ENCODE data around the gene RABGAP1L. TPM values are rescaled to one million over a fixed set of nuclear protein-coding genes. Genes with fewer than 3 reads are reported as not detected.
"Not testable (repeated sequence)": the region's sequence is repeated elsewhere in the genome, so short reads cannot be mapped to it uniquely, and the experiment has no call there.

The RABGAP1L gene
- total and polyA plus RNA-seq, 4 donors: 4.8 to 53.5 (median 18.8) TPM

DNA sequence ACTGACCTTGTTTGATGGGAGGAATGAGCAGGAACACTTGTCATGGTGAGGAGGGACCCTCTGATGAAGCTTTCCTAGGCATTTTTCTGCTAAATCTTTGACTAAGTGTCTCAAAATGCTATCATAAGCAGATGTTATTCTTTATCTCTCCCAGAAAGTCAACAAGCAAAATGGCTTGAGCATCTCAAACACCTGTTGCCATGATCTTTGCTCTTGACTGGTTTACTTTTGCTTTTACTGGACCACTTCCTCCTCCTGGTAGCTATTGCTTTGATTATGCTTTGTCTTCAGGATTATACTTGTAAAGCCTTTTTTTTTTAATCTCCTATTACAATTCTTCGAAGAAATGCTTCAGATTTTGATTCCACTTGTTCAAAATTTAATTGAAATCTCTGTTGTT is 445.9 kb downstream of the RABGAP1L start:
- no peaks in the 10 kb centered on the region for H3K4me1 ChIP-seq (ENCODE audit: control insufficient read depth in 4 of 4, insufficient read depth in 4 of 4, low read length in 3 of 4)
- TF ChIP-seq FOXA1 (IDR thresholded peaks at IDR 0.05): no peak
- TF ChIP-seq NR2F2 (IDR thresholded peaks at IDR 0.05): no peak
- TF ChIP-seq YY1 (IDR thresholded peaks at IDR 0.05): no peak
- TF ChIP-seq RAD21 (IDR thresholded peaks at IDR 0.05): no peak
- no peak for TF ChIP-seq ZBTB33 (IDR thresholded peaks at IDR 0.05)
- TF ChIP-seq, protein P1, sequence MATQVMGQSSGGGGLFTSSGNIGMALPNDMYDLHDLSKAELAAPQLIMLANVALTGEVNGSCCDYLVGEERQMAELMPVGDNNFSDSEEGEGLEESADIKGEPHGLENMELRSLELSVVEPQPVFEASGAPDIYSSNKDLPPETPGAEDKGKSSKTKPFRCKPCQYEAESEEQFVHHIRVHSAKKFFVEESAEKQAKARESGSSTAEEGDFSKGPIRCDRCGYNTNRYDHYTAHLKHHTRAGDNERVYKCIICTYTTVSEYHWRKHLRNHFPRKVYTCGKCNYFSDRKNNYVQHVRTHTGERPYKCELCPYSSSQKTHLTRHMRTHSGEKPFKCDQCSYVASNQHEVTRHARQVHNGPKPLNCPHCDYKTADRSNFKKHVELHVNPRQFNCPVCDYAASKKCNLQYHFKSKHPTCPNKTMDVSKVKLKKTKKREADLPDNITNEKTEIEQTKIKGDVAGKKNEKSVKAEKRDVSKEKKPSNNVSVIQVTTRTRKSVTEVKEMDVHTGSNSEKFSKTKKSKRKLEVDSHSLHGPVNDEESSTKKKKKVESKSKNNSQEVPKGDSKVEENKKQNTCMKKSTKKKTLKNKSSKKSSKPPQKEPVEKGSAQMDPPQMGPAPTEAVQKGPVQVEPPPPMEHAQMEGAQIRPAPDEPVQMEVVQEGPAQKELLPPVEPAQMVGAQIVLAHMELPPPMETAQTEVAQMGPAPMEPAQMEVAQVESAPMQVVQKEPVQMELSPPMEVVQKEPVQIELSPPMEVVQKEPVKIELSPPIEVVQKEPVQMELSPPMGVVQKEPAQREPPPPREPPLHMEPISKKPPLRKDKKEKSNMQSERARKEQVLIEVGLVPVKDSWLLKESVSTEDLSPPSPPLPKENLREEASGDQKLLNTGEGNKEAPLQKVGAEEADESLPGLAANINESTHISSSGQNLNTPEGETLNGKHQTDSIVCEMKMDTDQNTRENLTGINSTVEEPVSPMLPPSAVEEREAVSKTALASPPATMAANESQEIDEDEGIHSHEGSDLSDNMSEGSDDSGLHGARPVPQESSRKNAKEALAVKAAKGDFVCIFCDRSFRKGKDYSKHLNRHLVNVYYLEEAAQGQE (IDR thresholded peaks at IDR 0.05): no peak
- no peak for TF ChIP-seq TAF1 (conservative IDR thresholded peaks at IDR 0.05)
- H3K27me3 ChIP-seq (ENCODE audit: control insufficient read depth in 4 of 4, insufficient read depth in 4 of 4, low read length in 3 of 4): no peaks in the 10 kb centered on the region
- no peak for DNase-seq (ENCODE audit: low spot score)
- 79% methylated on average over 1 of the region's 1 CpG for WGBS
- H3K9me3 ChIP-seq (ENCODE audit: control insufficient read depth in 4 of 4, low read length in 3 of 4): no peaks in the 10 kb centered on the region
- H3K4me3 ChIP-seq (ENCODE audit: low read depth in 1 of 3, low read length in 3 of 3): no peak overlapping the region
- no peaks in the 10 kb centered on the region for H3K36me3 ChIP-seq (ENCODE audit: control insufficient read depth in 4 of 4, insufficient read depth in 3 of 4, low read depth in 1 of 4, low read length in 3 of 4)
- no peak overlapping the region for H3K9ac ChIP-seq (ENCODE audit: low read depth in 1 of 2, low read length in 2 of 2)
- no peak overlapping the region for H3K27ac ChIP-seq (ENCODE audit: low read depth in 1 of 2, low read length in 2 of 2)

GRCh38 chr1:174606471-174606870 is 447.2 kb downstream of the RABGAP1L start:
- no peak overlapping the region for H3K9ac ChIP-seq (ENCODE audit: low read depth in 1 of 2, low read length in 2 of 2)
- H3K4me3 ChIP-seq (ENCODE audit: low read depth in 1 of 3, low read length in 3 of 3): no peak overlapping the region
- TF ChIP-seq RAD21 (IDR thresholded peaks at IDR 0.05) (no peak), GABPA (IDR thresholded peaks at IDR 0.05 in 1 of 2, conservative IDR thresholded peaks at IDR 0.05 in 1 of 2) (no peak), TAF1 (conservative IDR thresholded peaks at IDR 0.05) (no peak), ZBTB33 (IDR thresholded peaks at IDR 0.05) (no peak), NR2F2 (IDR thresholded peaks at IDR 0.05) (no peak), HNF4A (conservative IDR thresholded peaks at IDR 0.05) (no peak), ATF3 (IDR thresholded peaks at IDR 0.05) (no peak), RXRA (IDR thresholded peaks at IDR 0.05) (no peak), FOXA1 (IDR thresholded peaks at IDR 0.05) (no peak), HNF4G (IDR thresholded peaks at IDR 0.05) (no peak), CTCF (IDR thresholded peaks at IDR 0.05; ENCODE audit: low read depth, low read length, missing input control) (no peak)
- TF ChIP-seq, protein P1 (IDR thresholded peaks at IDR 0.05): no peak
- DNase-seq (ENCODE audit: low spot score): no peak
- H3K27ac ChIP-seq (ENCODE audit: low read depth in 1 of 2, low read length in 2 of 2): no peak overlapping the region
- no peaks in the 10 kb centered on the region for H3K36me3 ChIP-seq (ENCODE audit: control insufficient read depth in 4 of 4, insufficient read depth in 3 of 4, low read depth in 1 of 4, low read length in 3 of 4)
- WGBS: 91% methylated on average over 2 of the region's 2 CpGs
- no peaks in the 10 kb centered on the region for H3K4me1 ChIP-seq (ENCODE audit: control insufficient read depth in 4 of 4, insufficient read depth in 4 of 4, low read length in 3 of 4)
- H3K9me3 ChIP-seq (ENCODE audit: control insufficient read depth in 4 of 4, low read length in 3 of 4): no peaks in the 10 kb centered on the region
- no peaks in the 10 kb centered on the region for H3K27me3 ChIP-seq (ENCODE audit: control insufficient read depth in 4 of 4, insufficient read depth in 4 of 4, low read length in 3 of 4)

- not testable (repeated sequence) for H3K4me1 ChIP-seq (ENCODE audit: control insufficient read depth in 4 of 4, insufficient read depth in 4 of 4, low read length in 3 of 4); DNase-seq (ENCODE audit: low spot score); H3K27me3 ChIP-seq (ENCODE audit: control insufficient read depth in 4 of 4, insufficient read depth in 4 of 4, low read length in 3 of 4); H3K4me3 ChIP-seq (ENCODE audit: low read depth in 1 of 3, low read length in 3 of 3); H3K9ac ChIP-seq (ENCODE audit: low read depth in 1 of 2, low read length in 2 of 2); H3K9me3 ChIP-seq (ENCODE audit: control insufficient read depth in 4 of 4, low read length in 3 of 4); H3K27ac ChIP-seq (ENCODE audit: low read depth in 1 of 2, low read length in 2 of 2); H3K36me3 ChIP-seq (ENCODE audit: control insufficient read depth in 4 of 4, insufficient read depth in 3 of 4, low read depth in 1 of 4, low read length in 3 of 4)
- 98% methylated on average over 12 of the region's 12 CpGs for WGBS
Observed at GRCh38 chr1:174617905-174618304, 458.6 kb downstream of the RABGAP1L start.

Measured in liver (tissue), 9 donors.